ENCODE measurements around the gene OR2Y1.
A peak's percentile ranks its signal among the peaks of the same experiment; 100 is the strongest.
"Not testable (repeated sequence)": the region's sequence is repeated elsewhere in the genome, so short reads cannot be mapped to it uniquely, and the experiment has no call there.

The OR2Y1 gene

GRCh38 chr5:180736536-180736935 lies 3.3 kb downstream of the OR2Y1 start:
- no peak for FAIRE-seq

- no peak for FAIRE-seq
Observed at GRCh38 chr5:180724944-180725343, 14.9 kb downstream of the OR2Y1 start.

GRCh38 chr5:180723936-180724335 lies 15.9 kb downstream of the OR2Y1 start:
- no peak for FAIRE-seq

- no peak for FAIRE-seq
Observed at GRCh38 chr5:180720486-180720885, 19.4 kb downstream of the OR2Y1 start.

- peak; percentile 98 for FAIRE-seq
Observed at GRCh38 chr5:180719781-180720180, 20.1 kb downstream of the OR2Y1 start.

GRCh38 chr5:180718810-180719453 lies 20.9 kb downstream of the OR2Y1 start:
- peak; percentile 93 for FAIRE-seq

GRCh38 chr5:180717989-180718388 lies 21.9 kb downstream of the OR2Y1 start:
- no peak for FAIRE-seq

DNA sequence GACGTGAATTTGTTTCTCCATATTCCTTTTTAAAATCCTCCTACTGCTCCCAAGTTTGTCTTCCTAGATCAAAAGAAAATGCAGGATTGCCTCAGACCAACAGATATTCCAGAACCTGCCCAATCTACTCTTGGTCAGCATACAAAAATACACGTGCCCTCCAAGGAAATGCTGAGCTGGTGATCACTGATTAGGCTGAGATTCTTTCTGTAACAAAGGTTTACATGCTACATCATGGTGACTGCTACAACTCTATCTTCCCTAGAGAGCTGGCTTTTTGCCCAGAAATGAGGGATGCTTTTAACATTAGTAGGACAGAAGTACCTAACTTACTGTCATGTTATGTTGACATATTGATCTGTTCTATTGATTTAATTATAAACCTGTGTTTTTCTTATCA lies 35.5 kb downstream of the OR2Y1 start:
- no peak for FAIRE-seq

- FAIRE-seq: no peak
Observed at GRCh38 chr5:180703912-180704311, 35.9 kb downstream of the OR2Y1 start.

GRCh38 chr5:180703371-180703770 lies 36.5 kb downstream of the OR2Y1 start:
- FAIRE-seq: not testable (repeated sequence)

DNA sequence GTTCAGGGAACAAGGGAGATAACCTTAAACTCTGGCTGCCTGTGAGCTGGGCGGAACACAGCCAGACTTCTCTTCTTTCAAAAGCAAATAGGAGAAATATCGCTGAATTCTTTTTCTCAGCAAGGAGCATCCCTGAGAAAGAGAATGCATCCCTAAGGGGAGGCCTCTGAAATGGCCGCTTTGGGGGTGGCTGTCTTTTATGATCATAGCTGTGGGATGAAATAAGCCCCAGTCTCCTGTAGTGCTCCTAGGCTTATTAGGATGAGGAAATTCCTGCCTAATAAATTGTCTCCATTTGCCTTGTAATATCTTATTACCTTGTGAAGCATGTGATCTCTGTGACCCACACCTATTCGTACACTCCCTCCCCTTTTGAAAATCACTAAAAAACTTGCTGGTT lies 39.4 kb downstream of the OR2Y1 start:
- FAIRE-seq: not testable (repeated sequence)

DNA sequence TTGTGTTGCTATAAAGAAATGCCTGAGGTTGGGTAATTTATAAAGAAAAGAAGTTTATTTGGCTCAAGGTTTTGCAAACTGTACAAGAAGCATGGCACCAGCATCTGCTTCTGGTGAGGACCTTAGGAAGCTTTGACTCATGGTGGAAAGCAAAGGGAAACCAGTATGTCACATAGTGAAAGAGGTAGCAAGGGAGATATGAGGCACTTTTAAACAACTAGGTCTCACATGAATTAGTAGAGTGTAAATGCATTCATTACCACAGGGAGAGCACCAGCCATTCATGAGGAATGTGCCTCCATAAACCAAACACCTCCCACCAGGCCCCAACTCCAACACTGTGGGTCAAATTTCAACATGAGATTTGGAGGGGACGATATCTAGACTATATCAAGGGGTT lies 40.8 kb downstream of the OR2Y1 start:
- FAIRE-seq: no peak

GRCh38 chr5:180696116-180696515 lies 43.7 kb downstream of the OR2Y1 start:
- no peak for FAIRE-seq

- FAIRE-seq: no peak
Observed at GRCh38 chr5:180692429-180692828, 47.4 kb downstream of the OR2Y1 start.

DNA sequence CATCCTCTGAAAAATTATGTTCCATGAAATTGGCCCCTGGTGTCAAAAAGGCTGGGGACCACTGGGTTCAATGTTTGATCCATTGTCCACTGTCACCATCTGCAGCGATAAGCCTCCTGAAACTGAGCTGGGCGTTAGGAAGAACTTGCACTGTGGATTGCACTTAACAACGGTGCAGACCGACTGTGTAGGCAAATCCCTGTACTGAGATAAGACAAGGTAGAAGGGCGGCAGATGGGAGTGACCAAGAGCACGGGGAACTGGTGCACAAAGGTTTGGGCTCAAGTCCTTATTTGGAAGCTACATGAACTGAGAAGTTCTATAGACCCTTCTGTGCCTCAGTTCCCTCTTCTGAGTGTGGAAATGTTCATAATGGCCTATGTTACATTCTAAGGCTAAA lies 48.8 kb downstream of the OR2Y1 start:
- FAIRE-seq: no peak

DNA sequence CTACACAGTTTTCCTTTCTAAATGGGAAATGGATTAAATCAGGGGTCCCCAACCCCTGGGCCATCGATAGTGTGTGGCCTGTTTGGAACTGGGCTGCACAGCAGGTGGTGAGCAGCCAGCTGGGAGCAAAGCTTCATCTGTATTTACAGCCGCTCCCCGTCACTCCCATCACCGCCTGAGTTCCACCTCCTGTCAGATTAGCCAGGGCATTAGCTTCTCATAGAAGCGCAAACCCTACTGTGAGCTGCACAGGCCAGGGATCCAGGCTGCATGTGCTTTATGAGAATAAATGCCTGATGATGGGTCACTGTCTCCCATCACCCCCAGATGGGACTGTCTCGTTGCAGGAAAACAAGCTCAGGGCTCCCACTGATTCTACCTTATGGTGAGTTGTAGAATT lies 49.3 kb downstream of the OR2Y1 start:
- FAIRE-seq: no peak

DNA sequence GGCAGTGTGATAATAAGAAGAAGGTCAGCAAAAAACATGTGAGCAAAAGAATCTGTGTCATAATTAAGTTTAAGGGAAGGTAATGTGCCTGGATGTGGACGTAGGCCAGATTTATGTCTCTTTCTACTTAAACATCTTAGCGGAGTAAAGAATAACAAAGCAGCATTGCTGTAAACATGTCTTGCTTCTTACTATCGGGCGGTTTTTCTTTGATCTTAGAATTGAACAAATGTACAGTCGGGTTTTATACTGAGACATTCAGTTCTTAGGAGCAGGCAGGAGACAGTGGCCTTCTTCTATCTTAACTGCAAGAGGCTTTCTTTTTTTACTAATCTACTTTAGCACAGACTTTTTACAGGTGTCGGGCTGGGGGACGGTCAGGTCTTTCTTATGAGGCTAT lies 50.1 kb downstream of the OR2Y1 start:
- FAIRE-seq: no peak
